HG02642 (cell line): Measurements from ENCODE around the gene WDR36.

Experiments
- ATAC-seq: cut with Tn5 transposase; IDR thresholded peaks from one replicate; pipeline ENCODE4 v1.9.1; 2021; ENCODE audit warnings: mild to moderate bottlenecking; ENCODE audit not compliant: unreplicated experiment, poor library complexity

Gene WDR36

DNA sequence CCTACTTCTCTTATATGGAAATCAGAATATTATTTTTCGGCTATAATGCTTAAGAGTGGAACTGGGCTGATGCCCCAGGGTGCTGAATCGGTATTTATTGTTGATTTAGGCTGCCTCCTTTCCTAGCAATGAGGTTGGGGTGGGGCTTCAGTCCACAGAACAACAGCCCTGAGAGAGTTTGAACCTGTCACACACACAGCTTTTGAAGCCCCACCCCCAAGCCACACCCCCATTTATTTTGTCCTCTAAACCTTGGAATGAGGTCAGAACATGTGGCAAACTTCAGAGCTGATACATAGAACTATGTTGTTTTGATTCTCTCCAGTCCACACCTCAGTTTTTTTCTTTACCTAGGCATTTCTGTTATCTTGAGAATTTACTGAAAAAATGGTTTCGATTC, 80.4 kb downstream of the WDR36 start:
- ATAC-seq, result no peak

DNA sequence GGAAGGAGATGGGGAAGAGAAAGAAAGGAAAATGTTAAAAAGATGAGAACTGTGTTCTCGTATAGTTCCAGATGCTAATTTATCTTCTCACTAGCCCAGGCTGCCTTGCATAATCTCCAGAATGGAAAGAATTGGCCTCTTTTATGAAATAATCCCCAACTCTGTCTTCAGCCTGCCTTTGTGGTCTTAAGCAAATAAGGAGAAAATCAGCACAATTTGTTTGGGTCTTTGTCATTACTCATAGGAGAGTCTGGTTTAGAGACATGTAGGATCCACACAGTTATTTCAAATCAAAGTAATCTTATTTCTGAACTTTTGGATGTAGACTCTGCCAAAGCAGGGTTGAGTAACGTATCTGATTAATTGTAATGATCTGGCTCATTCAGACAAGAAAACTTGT, 81.3 kb downstream of the WDR36 start:
- ATAC-seq, result no peak
